GM18873 (cell line): ENCODE measurements around the gene TDRD1.

Experiments used
- ATAC-seq: cut with Tn5 transposase; IDR thresholded peaks from one replicate; pipeline ENCODE4 v1.9.1; 2021; ENCODE audit warnings: mild to moderate bottlenecking, moderate library complexity, moderate number of reproducible peaks; ENCODE audit not compliant: unreplicated experiment, low FRiP score

The TDRD1 gene

DNA sequence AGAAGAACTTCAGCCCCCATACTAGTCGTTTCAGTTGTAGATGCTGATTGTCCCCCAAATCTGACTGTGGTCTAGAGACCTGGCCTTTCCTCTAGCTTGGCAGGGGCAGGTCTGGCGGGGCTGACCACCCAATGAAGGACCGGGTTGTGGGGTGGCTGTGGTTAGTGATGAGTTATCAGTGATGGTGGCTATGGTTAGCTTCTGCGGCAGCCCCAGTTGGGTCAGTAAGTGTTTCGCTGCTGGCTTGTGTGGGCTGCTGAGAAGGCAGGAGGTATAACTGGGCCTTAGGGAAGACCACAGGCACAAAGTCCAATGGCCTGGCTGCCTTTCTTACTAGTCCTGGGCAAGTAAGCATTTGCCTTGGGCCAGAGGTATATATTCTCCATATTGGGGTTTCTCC is 81.2 kb downstream of the TDRD1 start:
- no peak for ATAC-seq

DNA sequence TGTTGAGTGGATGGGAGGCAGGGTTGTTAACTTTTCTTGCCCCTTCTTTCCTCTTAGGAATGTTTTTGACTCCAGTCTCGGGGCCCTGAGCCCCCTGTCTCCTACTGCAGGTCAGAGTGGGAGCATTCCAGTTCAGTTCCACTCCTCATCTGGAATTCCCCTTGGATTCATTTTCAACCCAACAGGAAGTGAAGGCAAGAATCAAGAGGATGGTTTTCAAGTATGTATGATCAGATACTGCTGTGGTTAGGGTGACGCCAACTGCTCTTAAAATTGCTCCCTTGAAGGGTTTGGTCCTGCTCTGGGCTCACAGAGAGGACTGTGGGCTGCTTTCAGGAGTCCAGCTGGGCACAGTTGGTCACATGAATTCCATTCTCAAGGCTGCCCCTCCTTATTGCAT is 81.9 kb downstream of the TDRD1 start:
- ATAC-seq: no peak

DNA sequence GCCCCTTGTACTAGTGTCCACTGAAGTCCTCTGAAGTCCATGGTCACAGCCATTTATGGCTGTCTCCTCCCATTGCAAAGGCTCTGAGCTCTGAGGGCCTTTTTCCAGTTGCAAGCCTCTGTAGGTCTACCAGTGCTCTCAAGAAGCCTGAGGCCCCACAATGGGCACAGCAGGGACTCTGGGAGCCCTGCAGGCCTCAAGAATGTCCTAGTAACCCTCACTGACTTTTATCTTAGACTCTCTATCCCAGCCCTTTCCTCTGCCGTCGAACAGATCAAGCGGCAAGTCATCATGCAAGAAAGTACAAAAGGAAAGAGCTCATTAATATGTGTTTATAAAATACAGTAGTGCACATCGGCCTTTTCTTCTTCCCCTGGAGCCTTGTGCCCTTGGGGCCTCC is 83.3 kb downstream of the TDRD1 start:
- no peak for ATAC-seq

DNA sequence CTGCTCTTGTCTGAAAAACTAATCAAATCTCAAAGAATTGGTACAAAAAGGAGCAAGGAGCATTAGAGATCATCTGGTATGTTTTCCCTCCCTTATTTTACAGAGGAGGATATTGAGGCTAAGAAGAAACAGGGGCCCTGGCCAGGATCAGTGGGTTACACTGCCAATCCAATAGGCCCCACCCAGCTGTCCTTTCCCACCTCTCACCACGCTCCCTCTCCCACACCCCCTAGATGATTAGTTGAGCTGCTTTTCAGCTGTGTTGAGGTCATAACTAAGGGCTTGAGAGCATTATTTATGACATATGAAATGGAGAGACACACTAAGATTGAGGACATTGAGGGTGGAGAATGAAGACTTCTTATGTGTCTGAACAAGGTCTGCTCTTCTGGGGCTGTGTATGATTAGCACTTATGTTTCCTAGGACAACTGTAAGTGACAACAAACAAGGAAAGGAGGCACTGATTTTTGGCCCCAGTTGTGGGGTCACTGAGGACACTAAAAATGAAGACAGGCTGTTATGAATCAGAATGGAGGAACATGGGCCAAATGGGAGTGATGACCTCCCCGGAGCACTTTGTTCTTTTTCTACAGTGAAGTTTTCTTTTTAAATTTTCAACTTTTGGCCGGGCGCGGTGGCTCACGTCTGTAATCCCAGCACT is 86.4 kb downstream of the TDRD1 start:
- ATAC-seq: no peak

DNA sequence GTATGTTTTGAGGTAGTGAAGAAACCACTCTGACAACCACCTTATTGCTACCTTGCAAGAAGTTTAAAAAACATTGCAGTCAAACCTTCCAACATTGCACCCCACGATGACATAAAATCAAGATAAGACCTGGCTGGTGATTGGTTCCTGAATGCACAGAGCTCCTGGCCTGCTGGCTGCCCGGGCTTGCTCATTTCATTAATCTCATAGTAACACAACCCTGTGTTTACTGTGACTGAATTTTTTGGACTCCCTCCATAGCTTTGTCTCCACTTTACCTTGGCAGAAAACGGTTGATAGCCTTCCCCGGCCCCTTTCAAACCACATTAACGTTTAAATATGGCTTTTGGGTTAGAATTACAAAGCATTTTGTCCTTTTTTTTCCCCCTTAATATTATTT is 87.4 kb downstream of the TDRD1 start:
- no peak for ATAC-seq

DNA sequence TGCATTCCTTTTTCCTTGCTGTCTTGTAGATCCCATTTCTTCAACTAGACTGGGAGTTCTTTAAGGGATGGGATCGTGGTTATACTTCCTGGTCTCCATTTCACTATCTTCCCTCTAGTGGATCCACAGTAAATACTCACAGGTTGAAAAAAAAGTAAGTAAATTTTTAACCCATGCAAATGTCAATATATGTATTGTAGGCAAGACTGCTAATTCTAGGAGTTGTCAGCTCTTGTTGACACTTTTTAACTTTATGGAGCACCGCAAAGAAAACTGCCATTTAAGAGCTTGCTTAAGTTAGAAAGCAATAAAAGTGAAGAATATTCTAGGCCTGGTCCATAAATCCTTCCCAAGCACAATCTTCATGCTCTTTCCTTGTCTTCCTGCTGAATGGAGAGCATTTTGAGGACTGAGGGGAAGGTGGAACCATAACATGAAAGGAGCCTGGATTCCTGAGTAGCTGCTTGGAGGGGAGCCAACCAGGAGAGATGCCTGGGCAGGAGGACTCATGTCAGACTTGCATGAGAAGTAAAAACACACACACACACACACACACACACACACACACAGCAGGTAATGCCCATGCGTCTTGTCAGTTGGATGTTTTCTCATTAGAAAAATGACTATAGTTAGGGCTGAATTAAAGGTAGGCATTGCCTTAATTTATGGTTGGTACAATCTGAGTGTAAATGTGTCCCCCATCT is 92.1 kb downstream of the TDRD1 start:
- ATAC-seq: no peak

DNA sequence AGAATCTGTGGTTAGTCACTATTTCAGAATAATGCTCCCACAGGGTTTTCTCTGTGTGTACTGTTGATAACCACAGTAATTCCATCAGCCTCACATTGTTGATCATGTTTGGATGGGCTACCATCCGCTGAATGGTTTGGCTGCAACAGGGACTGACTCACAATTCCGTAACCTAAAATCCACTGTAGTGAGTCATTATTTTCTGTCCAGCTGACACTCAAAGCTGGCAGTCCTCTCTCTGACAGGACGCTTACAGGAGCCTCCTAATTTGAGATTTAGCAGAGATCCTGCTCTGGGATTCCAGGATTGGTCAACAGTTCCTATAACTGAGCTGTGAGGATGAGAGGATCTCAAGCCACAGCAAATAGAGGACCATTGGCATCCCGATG is 92.6 kb downstream of the TDRD1 start:
- no peak for ATAC-seq

DNA sequence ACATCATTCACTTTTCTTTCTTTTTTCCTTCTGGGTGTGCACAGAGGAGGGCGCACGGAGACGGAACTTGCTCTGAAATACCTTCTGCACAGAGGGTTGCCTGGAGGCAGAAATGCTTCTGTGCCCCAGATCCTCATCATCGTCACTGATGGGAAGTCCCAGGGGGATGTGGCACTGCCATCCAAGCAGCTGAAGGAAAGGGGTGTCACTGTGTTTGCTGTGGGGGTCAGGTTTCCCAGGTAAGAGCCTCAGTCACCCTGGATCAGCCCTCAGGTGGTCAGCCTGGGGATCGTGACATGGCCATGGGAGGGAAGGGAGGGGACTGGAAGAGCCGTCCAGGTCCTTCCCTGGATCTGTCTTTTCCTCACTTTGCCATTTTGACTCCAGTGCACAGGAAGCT is 93.5 kb downstream of the TDRD1 start:
- no peak for ATAC-seq

DNA sequence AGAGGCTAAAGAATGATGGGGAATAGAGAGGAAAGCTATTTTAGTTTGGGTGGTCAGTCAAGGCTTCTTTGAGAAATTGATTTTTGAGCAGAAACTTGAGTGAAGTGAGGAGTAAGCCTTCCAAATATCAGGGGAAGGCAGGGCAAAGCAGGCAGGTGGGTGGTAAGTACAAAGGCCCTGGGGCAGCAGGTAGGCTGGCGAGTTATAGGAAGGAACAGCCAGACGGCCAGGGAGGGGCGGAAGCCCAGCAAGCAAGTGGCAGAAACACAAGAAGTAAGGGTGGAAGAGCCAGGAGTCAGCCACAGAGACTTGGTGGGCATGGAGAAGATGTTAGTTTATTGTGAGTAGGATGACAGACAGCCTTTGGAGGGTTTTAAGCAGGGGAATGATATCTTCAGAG is 94.8 kb downstream of the TDRD1 start:
- no peak for ATAC-seq

DNA sequence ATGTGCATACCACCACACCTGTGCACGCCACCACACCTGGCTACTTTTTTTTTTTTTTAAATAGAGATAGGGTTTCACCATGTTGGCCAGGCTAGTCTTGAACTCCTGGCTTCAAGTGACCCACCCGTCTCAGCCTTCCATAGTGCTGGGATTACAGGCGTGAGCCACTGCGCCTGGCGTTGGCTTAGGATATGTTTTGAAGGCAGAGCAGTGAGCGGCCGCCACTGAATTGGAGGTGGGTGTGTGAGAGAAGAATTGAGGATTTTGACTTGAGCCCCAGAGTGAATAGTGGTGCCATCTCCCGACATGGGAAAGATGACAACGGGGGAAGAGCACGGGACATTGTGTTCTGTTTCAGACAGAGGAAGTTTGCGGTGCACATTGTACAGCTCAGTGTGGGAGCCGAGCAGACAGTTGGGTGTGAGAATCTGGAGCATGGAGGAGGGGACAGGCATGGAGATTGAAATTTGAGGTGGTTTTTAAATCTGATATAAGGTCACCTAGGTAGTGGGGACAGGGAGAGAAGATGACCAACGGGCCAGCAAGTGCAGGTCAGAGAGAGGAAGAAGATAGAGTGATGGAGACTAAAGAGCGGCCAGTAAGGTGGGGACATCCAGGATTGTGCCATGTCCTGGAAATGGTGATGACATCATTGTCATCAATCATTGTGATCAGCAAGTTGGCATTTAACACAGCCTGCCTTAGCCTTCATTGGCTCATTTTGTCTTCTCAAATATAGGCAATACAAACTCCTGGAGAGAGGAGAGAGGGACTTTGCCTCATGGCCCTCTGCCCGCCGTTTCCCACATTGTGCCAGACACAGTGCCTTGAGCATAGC is 95.7 kb downstream of the TDRD1 start:
- ATAC-seq: no peak

DNA sequence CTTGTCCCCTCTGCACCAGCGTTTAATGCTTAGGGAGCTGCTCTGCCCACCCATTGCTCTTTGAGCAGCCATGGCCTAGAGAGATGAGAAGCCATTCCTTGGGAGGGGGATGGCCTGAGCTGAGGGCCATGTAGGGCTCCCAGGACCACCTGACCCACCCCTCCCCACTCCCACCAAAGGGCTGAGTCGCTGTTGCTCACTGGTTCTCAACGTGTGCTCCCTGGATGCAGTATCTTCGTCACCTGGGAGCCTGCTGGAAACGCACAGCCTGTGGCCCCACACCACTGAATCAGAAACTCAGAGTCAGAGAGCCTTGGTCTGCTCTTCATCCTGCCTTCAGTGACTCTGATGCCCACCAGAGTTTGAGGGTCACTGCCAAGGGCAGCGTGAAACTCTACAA is 96.9 kb downstream of the TDRD1 start:
- no peak for ATAC-seq

DNA sequence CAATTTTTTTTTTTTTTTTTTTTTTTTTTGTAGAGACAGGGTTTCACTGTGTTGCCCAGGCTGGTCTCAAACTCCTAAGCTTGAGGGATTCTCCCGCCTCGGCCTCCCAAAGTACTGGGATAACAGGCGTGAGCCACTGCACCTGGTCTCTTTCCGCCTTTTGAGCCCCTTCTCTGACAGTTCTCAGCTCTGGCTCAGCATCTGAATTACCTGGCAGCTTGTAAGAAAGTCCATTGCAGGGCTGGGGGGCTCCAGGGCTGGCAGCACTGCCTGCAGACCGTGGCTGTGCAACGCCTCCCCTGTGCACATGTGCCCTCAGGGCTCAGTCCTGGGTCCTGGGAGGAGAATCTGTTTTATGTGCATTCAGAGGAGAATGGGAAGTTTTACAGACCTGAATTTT is 97.5 kb downstream of the TDRD1 start:
- no peak for ATAC-seq

DNA sequence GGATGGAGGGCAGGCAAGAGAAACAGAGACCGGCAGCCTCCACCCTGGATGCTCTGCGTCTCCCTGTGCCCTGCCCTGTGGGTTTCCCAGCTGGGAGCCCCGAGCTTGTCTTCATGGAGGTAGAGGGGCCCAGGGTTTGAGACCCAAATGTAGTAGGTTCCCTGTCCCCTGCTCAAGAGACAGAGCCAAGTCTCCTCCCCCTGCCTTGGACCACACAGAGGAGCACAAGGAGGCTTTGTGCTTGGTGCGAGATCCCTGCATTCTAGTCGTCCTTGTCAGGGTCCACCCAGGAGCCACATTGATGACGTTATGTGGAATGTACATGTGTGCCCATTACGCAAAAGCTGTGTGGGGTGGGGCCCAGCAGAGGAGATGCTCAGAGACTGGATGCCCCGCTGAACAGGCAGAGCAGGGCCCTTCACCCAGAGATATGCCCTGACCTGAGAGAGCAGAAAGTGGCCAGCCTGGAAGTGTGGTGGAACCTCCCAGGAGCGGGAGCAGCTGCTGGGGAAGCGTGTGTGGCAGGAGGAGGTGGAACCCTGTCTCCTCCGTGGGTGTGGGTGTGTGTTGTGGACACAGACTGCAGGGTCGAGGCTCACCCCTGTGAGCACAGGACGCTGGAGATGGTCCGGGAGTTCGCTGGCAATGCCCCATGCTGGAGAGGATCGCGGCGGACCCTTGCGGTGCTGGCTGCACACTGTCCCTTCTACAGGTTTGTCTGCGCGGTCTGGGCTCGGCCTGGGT is 99.2 kb downstream of the TDRD1 start:
- no peak for ATAC-seq

DNA sequence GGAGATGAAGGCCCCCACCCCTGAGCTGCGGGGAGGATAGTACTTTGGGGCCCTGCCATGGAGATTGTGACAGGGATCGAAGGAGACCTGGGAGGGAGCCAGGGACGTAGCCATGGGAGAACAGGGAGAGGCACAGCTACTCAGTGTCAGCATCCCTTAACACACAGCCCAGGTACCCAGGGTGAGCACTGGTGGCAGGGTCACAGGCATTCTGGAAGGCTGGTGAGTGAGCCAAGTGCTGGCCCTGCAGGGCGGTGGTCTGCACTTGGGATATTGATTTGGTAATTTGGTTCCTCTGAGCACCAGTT is 99.7 kb downstream of the TDRD1 start:
- no peak for ATAC-seq

DNA sequence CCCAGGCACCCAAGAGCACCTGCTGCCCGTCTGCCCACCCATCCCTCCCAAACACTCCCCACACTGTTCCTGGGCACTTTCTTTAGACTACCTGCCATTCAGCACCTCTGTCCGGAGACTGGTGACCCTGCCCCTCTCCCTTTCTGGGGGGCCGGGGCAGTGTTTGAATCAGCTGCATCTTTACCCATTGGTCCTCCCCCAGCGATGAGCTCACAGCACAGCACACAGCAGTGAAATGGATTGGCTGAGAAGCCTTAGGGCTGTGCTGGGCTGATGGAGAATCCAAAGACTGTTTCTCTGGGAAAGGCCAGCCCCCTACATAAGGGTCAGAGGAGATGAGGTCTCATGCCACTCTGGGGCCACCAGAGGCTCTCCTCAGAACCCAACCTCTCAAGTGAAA is 100.1 kb downstream of the TDRD1 start:
- ATAC-seq: no peak

DNA sequence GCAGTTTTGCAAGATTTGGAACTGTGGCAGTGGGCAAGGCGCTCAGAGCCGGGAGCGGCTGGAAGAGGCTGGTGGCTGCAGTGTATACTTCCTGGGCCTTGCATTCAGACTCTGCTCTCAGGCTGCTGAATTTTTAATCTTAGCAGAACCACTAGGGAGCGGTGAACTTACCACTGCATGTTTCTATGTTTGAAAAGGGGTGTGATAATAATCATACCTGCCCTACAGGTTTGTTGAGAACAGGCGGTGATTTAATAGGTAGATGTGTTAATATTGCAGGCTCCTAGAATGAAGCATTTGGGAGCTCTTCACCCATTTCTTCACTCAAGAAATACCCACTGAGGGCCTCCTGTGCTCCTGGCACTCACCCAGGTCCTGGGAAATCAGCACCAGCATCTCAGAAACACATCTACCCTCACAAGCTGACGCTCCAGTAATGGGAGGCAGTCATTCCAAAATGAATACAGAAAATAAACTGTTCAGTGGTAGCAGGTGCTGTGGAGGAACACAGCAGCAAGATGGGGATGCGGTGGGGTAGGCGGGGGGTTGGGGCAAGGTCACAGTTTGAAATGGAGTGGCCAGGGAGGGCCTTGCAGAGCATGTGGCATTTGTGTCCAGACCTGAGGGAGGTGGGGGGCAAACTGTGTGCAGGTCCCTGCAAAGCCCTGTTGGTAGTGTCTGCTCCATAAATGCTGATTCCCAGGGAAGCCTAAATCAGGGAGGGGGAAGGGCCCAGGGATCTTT is 100.9 kb downstream of the TDRD1 start:
- no peak for ATAC-seq

DNA sequence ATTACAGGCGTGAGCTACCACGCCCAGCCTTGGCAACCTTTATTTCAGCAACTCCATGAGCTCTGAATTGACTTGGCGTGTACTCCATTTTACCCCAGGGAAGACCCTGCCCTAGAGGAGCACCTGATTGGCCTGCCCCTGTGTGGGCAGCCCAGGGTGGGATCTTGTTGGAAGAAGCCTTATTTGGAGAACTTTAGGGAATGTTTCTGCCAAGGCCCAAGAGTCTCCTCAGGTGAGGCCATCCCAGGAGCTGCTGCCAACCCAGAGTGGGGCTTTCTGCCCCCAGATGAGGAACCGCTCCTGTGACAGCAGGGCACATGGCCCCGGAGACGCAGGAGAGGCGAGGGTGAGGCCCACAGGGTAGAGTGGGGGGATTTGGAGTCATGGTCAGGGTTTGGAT is 101.9 kb downstream of the TDRD1 start:
- ATAC-seq: no peak

DNA sequence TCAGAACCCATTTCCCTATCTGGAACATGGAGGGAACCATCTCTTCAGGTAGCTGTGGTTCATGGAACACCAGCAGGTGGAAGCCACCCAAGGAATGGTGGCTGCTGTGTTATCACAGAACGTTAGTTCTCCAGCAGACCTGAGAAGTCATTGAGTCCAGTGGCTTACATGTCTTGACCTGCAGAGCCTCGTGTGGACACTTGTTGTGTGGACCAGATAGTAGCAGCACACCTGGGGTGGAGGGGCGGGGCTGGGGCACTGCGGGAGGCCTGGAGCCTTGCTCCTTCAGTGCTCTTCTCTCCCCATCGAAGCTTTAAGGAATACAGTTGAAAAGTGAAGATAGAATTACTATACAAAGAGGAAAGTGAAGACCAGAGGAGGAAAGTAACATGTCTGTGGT is 102.3 kb downstream of the TDRD1 start:
- ATAC-seq: no peak
